HepG2 (cell line): Measurements from ENCODE around the gene CORO1C. TPM values are rescaled to one million over a fixed set of nuclear protein-coding genes. Genes with fewer than 3 reads are reported as not detected.

Experiments used
- ATAC-seq: fragments of 200-7000 bp; cut with Tn5 transposase; 3 replicates; pipeline ENCODE4 v1.9.1; 2020; ENCODE audit warnings: mild to moderate bottlenecking, moderate library complexity
- BruUV-seq: library from RNA; stranded (reverse); fragments of 400-500 nt; replicated peaks from 2 replicates; lab custom pipeline; 2021; lab: Mats Ljungman, UMichigan
- CTCF ChIA-PET: fragments of 300-600 bp; formaldehyde crosslinking; extraction: SDS; loops from one replicate; lab custom pipeline; 2021; ENCODE audit warnings: low total read pairs, inconsistent platforms, low intra/inter-chr PET ratio; lab: Yijun Ruan, JAX
- POLR2A ChIA-PET: fragments of 350-600 bp; sonication (Branson Sonifier 250); formaldehyde crosslinking; loops from one replicate; lab custom pipeline; 2020; ENCODE audit warnings: antibody characterized with exemption, inconsistent platforms; lab: Yijun Ruan, JAX
- DNase-seq: peaks from one replicate; pipeline ENCODE4 v3.0.0-alpha.2; 2015; ENCODE audit warnings: low spot score
- FAIRE-seq: peaks from 3 replicates; lab custom pipeline; 2011; peaks lifted over from hg19 to GRCh38; lab: Jason Lieb, UNC
- H2AFZ ChIP-seq: one replicate; pipeline ENCODE4 v1.6.1; 2011; ENCODE audit warnings: low read length, inconsistent platforms
- H3K27ac ChIP-seq: fragments of 300-600 bp; 3 replicates; pipeline ENCODE4 v1.8.0; 2011; ENCODE audit warnings: mixed run types, mild to moderate bottlenecking, mixed read lengths, low read length, inconsistent platforms; ENCODE audit not compliant: insufficient read depth; ENCODE audit errors: extremely low read length
- H3K27me3 ChIP-seq, 2 experiments: fragments of 200-600 bp in 1 of 2; 2 replicates in 1 of 2; 3 replicates in 1 of 2; pipeline versions ENCODE4 v1.6.0 to v1.8.0; 2011; ENCODE audit warnings: low read length in 2 of 2, mild to moderate bottlenecking in 2 of 2, moderate library complexity in 2 of 2, inconsistent platforms in 1 of 2; ENCODE audit not compliant: insufficient read depth in 2 of 2, control insufficient read depth in 1 of 2
- H3K36me3 ChIP-seq, 2 experiments: fragments of 200-600 bp in 1 of 2; replicated peaks in 1 of 2; 2 replicates in 1 of 2; 3 replicates in 1 of 2; pipeline versions ENCODE4 v1.5.1 to v1.8.0; 2011; ENCODE audit warnings: low read length in 2 of 2, inconsistent platforms in 1 of 2; ENCODE audit not compliant: insufficient read depth in 2 of 2, control insufficient read depth in 1 of 2
- H3K4me1 ChIP-seq: 2 replicates; pipeline ENCODE4 v1.5.1; 2012; ENCODE audit warnings: low read length, inconsistent platforms; ENCODE audit not compliant: insufficient read depth
- H3K4me2 ChIP-seq: 2 replicates; pipeline ENCODE4 v1.6.0; 2011; ENCODE audit warnings: low read depth, low read length, inconsistent platforms
- H3K4me3 ChIP-seq, 3 experiments: fragments of 200-600 bp in 1 of 3; sonication (generic), shearing (Covaris generic) in 1 of 3; replicated peaks in 1 of 3; 2 replicates each; pipeline ENCODE4 v1.5.1; 2011 to 2016; ENCODE audit warnings: low read length in 3 of 3, inconsistent platforms in 2 of 3, low read depth in 2 of 3, mild to moderate bottlenecking in 2 of 3, control low read depth in 1 of 3, mixed read lengths in 1 of 3; ENCODE audit not compliant: insufficient read depth in 1 of 3
- H3K79me2 ChIP-seq: one replicate; pipeline ENCODE4 v1.6.1; 2011; ENCODE audit warnings: low read length, inconsistent platforms; ENCODE audit not compliant: insufficient read depth
- H3K9ac ChIP-seq: 2 replicates; pipeline ENCODE4 v1.6.0; 2011; ENCODE audit warnings: mild to moderate bottlenecking, low read depth, low read length, inconsistent platforms; ENCODE audit not compliant: insufficient read depth
- H3K9me3 ChIP-seq: 2 replicates; pipeline ENCODE4 v1.5.1; 2012; ENCODE audit warnings: mild to moderate bottlenecking, low read length
- H4K20me1 ChIP-seq: 2 replicates; pipeline ENCODE4 v1.6.0; 2011; ENCODE audit warnings: inconsistent platforms, mild to moderate bottlenecking, low read length, moderate library complexity; ENCODE audit not compliant: insufficient read depth
- MXI1 ChIP-seq: IDR thresholded peaks from 3 replicates; pipeline ENCODE4 v1.6.1; 2012; ENCODE audit warnings: low read depth, low read length, inconsistent platforms, borderline replicate concordance
- ZBTB20 ChIP-seq: sonication (generic); formaldehyde crosslinking; IDR thresholded peaks from 2 replicates; pipeline ENCODE4 v1.8.1; 2023; ENCODE audit warnings: missing genetic modification reagents, low read depth, mild to moderate bottlenecking, borderline replicate concordance
- ZNF614 ChIP-seq: IDR thresholded peaks from 2 replicates; pipeline ENCODE4 v1.6.1; 2018; ENCODE audit warnings: missing biosample characterization, missing genetic modification reagents, inconsistent platforms, borderline replicate concordance
- WGBS: methylation state at CpG from one replicate; pipeline ENCODE4 v1.1.6; 2017; ENCODE audit warnings: low lambda C conversion rate; 5-methylcytosine and 5-hydroxymethylcytosine counted together
- in situ Hi-C: cut with HindIII; loops from 2 replicates; pipeline ENCODE4 v1.10.0; 2017; ENCODE audit warnings: low pct_unique_long_range_greater_than_20kb; ENCODE audit not compliant: extremely low pct_ligation_motif_present
- intact Hi-C: fragments of 100-400 bp; cut with micrococcal nuclease; formaldehyde crosslinking; loops from one replicate; pipeline ENCODE4 v1.10.0; 2022; ENCODE audit not compliant: unreplicated experiment
- polyA plus RNA-seq, 8 experiments: library from polyadenylated mRNA; depleted of rRNA in 3 of 8; stranded (reverse) in 7 of 8; unstranded in 1 of 8; fragments of >200 nt; fragmentation: Illumina TruSeq in 4 of 8; extraction: Trizol in 4 of 8; gene quantifications; 2 replicates each; pipeline versions ENCODE4 v1.2.1 to v1.2.3, GENCODE V29; 2011 to 2016; ENCODE audit warnings: low read depth in 4 of 8, missing spikeins in 1 of 8, mixed read lengths in 1 of 8; ENCODE audit not compliant: insufficient read depth in 1 of 8
- total RNA-seq, 5 experiments: library from RNA; depleted of rRNA; stranded (reverse); fragments of >200 nt; fragmentation: Illumina TruSeq; extraction: Trizol; gene quantifications; 2 replicates each; pipeline ENCODE4 v1.2.3, GENCODE V29; 2016; ENCODE audit warnings: low read depth in 1 of 5
- TF ChIP-seq, protein P1 (sequence below): sonication (generic); formaldehyde crosslinking; IDR thresholded peaks from 2 replicates; pipeline ENCODE4 v1.4.0; 2020; ENCODE audit warnings: missing genetic modification reagents, borderline replicate concordance

CORO1C gene
- total and polyA plus RNA-seq, 2 of the 13 experiments (the other 11 are each of a cell fraction or from before 2014, with no cell fraction given), result 73.7 to 131 TPM

DNA sequence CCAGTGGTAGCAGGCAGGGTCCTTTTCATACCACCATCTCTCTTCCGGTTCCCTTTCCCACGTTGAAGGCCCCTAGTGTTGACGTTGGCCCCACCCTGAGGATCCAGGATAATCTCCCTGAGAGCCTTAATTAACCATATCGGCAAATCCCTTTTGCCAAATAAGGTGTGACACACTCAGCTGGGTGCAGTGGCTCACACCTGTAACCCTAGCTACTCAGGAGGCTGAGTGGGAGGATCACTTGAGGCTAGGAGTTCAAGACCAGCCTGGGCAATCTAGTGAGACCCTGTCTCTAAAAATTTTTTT lies 130.7 kb downstream of the CORO1C start:
- WGBS, result 17% methylated on average over 4 of the region's 4 CpGs
- no peak for ATAC-seq
- Histone ChIP-seq H4K20me1 (no peaks in the 10 kb centered on the region), H3K27ac (no peak overlapping the region), H3K4me2 (no peak overlapping the region), H2AFZ (no peak overlapping the region), H3K4me3 (no peak overlapping the region), H3K79me2 (no peaks in the 10 kb centered on the region), H3K9me3 (no peaks in the 10 kb centered on the region)
- in situ Hi-C loops, result no loop called here
- FAIRE-seq, result no peak
- intact Hi-C loops, result no loop called here
- no peak for TF ChIP-seq MXI1
- TF ChIP-seq, protein P1, sequence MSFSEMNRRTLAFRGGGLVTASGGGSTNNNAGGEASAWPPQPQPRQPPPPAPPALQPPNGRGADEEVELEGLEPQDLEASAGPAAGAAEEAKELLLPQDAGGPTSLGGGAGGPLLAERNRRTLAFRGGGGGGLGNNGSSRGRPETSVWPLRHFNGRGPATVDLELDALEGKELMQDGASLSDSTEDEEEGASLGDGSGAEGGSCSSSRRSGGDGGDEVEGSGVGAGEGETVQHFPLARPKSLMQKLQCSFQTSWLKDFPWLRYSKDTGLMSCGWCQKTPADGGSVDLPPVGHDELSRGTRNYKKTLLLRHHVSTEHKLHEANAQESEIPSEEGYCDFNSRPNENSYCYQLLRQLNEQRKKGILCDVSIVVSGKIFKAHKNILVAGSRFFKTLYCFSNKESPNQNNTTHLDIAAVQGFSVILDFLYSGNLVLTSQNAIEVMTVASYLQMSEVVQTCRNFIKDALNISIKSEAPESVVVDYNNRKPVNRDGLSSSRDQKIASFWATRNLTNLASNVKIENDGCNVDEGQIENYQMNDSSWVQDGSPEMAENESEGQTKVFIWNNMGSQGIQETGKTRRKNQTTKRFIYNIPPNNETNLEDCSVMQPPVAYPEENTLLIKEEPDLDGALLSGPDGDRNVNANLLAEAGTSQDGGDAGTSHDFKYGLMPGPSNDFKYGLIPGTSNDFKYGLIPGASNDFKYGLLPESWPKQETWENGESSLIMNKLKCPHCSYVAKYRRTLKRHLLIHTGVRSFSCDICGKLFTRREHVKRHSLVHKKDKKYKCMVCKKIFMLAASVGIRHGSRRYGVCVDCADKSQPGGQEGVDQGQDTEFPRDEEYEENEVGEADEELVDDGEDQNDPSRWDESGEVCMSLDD (CRISPR knock-in tag), result no peak
- no peak for TF ChIP-seq ZBTB20 (CRISPR knock-in tag)
- no peak for TF ChIP-seq ZNF614 (CRISPR knock-in tag)
- TF ChIP-seq, all 625 proteins: peak for 0
- Histone ChIP-seq H3K4me1 (peaks cover 7% of the 10 kb centered on the region), H3K9ac (no peak overlapping the region), H3K36me3 (no peaks in the 10 kb centered on the region), H3K27me3 (peaks cover 8 to 19% of the 10 kb centered on the region in 2 experiments; a peak in 2 of 5 replicates)
- ChIA-PET CTCF (no interaction called here), POLR2A (interaction anchor here (1.0 kb wide), 1 partner anchor 38 kb away, joined by 3 read pairs; the partner anchor contains the start of gene ISCU)
- DNase-seq, result no peak
- no TSS peak for BruUV-seq
